Epithelial cell of proximal tubule (primary cell): ENCODE measurements around the gene LPAR3. TPM values are rescaled to one million over a fixed set of nuclear protein-coding genes. Genes with fewer than 3 reads are reported as not detected.
"Not testable (repeated sequence)": the region's sequence is repeated elsewhere in the genome, so short reads cannot be mapped to it uniquely, and the experiment has no call there.

Experiments used
- DNase-seq: peaks from one replicate; pipeline ENCODE4 v3.0.0-alpha.2; 2011; ENCODE audit warnings: low read depth
- H3K4me3 ChIP-seq: 2 replicates; pipeline ENCODE4 v1.5.1; 2011; ENCODE audit warnings: low read depth, mild to moderate bottlenecking, low read length
- CTCF ChIP-seq: conservative IDR thresholded peaks from 2 replicates; pipeline ENCODE4 v1.5.1; 2012; ENCODE audit warnings: low read depth, mild to moderate bottlenecking, low read length
- total RNA-seq: library from RNA; depleted of rRNA; stranded (reverse); fragments of >200 nt; gene quantifications from 2 replicates; pipeline ENCODE4 v1.2.3, GENCODE V29; 2015

Gene LPAR3
- total RNA-seq, 1 donor from 2014 or later = 1.8 TPM

- DNase-seq = peak; percentile 90
- no peak for TF ChIP-seq CTCF
- no peak overlapping the region for H3K4me3 ChIP-seq
Measured at GRCh38 chr1:84907095-84907827, 14.3 kb upstream of the LPAR3 start.

- H3K4me3 ChIP-seq, DNase-seq: not testable (repeated sequence)
Measured at GRCh38 chr1:84902727-84903126, 9.7 kb upstream of the LPAR3 start.

- no peak overlapping the region for H3K4me3 ChIP-seq
- DNase-seq = no peak
- no peak for TF ChIP-seq CTCF
Measured at GRCh38 chr1:84899969-84900368, 7.0 kb upstream of the LPAR3 start.

- no peak overlapping the region for H3K4me3 ChIP-seq
- TF ChIP-seq CTCF = no peak
- no peak for DNase-seq
Measured at GRCh38 chr1:84896279-84896678, 3.3 kb upstream of the LPAR3 start.

GRCh38 chr1:84890566-84890965, 2.4 kb downstream of the LPAR3 start:
- H3K4me3 ChIP-seq = no peak overlapping the region
- no peak for TF ChIP-seq CTCF
- no peak for DNase-seq

GRCh38 chr1:84889437-84889836, 3.6 kb downstream of the LPAR3 start:
- no peak for DNase-seq
- TF ChIP-seq CTCF = no peak
- H3K4me3 ChIP-seq = no peak overlapping the region

- DNase-seq = no peak
- TF ChIP-seq CTCF = no peak
- H3K4me3 ChIP-seq = no peak overlapping the region
Measured at GRCh38 chr1:84888753-84889152, 4.3 kb downstream of the LPAR3 start.
